T-helper 2 cell treated with Interferon-gamma antibody and Interleukin-4, amounts not matched to agents 100 ng/mL and 5 ng/mL, for 36 hours (primary cell): Measurements from ENCODE around the gene NKX3-2. TPM values are rescaled to one million over a fixed set of nuclear protein-coding genes. Genes with fewer than 3 reads are reported as not detected.

ENCODE experiments used
- intact Hi-C: fragments of 100-400 bp; cut with micrococcal nuclease; formaldehyde crosslinking; loops from one replicate; pipeline ENCODE4 v1.15.1; 2023
- total RNA-seq: library from RNA; stranded (reverse); gene quantifications from 2 replicates; pipeline ENCODE4 v1.2.3, GENCODE V29; 2022

Gene NKX3-2
- total RNA-seq, 1 donor from 2014 or later, result not detected

GRCh38 chr4:13546142-13546940 lies 2.0 kb upstream of the NKX3-2 start:
- intact Hi-C loops, result loop anchor here (2.0 kb wide), 1 partner anchor 62 kb away; the partner anchor contains the start of gene RAB28

DNA sequence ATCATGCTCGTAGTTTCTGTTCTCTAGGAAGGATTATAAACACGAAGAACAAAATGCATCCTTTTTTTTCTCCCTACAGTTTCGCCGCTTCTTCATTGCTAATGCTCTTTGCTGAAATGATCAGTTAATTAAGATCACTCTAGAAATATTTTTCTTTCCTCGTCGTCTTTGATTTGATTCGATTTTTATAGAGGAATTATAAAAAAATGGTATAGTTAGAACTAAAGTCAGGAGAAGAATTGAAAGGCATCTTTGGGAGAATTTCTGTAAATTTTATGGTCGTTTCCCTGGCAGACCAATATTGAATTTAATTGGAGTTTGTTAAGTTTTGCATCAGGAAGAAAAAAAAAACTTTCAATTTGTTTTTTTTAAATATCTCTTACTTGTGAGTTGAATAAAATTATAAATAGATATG lies 1.1 kb upstream of the NKX3-2 start:
- intact Hi-C loops, result loop anchor here (2.0 kb wide), 1 partner anchor 17 kb away; no protein-coding TSS in a partner anchor

- intact Hi-C loops, result loop anchor here (2.0 kb wide), 1 partner anchor 16 kb away; no protein-coding TSS in a partner anchor
Measured at GRCh38 chr4:13544606-13545393, 492 bp upstream of the NKX3-2 start.

- intact Hi-C loops, result no loop called here
Measured at GRCh38 chr4:13543032-13543838, 1.1 kb downstream of the NKX3-2 start.

GRCh38 chr4:13542577-13543031 lies 1.7 kb downstream of the NKX3-2 start:
- intact Hi-C loops, result no loop called here

- intact Hi-C loops, result no loop called here
Measured at GRCh38 chr4:13541720-13542576, 2.4 kb downstream of the NKX3-2 start.

DNA sequence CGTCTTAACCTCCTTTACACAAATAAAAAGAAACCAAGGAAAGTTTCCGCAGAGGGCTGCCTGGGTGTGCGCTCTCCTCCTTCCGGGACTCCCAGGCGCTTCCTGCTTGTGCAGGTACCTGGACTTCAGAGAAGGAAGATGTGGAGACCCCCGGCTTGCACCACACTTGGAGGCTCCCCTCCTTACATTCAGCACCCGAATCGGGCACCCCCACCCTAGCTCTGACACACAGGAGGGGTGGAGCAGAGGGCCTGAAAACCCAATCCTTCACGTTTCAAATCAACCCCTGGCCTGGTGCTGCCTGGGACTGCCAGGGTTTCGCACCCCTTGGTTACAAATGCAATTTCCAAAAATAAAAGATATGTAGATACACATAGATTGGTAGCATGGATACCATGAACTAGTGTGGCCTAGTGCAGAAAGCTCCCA lies 3.1 kb downstream of the NKX3-2 start:
- intact Hi-C loops, result no loop called here

- intact Hi-C loops, result no loop called here
Measured at GRCh38 chr4:13540446-13541175, 3.7 kb downstream of the NKX3-2 start.

DNA sequence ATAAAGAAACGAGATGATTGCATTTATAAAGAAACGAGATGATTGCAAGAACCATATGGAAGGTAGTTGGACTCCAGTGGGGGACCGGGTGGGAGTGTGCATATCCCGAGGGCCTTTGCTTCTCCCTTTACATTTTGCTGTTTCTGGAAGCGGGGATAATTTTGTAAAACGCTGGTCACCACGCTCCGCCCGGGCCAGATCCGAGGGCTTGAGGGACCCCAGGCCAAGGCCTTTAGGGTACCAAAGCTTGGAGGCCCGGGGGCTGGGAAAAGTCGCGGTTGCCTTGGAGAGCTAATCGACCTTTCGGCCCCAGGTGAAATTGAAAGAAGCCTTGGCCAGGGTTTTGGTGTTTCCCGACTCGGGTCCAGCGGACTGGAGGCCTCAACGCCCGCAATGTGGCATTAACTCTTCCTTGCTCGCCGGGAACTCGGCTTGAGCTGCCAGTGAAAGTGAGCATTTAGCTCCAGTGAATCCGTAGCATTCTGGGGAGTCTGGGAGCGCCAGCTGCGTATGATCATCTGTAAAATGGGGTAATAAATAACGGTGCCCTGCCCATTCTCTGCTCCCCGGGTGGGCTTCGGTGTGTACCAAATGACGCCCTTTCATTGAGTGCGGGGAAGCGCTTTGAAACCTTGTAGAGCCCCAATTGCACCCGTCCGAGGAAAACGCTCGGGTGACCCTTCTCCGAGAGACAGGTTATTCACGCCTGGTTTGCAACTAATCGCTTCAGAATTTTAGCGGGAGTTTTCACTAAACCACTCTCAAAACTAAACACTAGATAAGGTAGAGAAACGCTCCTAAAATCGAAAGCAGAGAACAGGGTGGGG lies 4.5 kb downstream of the NKX3-2 start:
- intact Hi-C loops, result no loop called here

DNA sequence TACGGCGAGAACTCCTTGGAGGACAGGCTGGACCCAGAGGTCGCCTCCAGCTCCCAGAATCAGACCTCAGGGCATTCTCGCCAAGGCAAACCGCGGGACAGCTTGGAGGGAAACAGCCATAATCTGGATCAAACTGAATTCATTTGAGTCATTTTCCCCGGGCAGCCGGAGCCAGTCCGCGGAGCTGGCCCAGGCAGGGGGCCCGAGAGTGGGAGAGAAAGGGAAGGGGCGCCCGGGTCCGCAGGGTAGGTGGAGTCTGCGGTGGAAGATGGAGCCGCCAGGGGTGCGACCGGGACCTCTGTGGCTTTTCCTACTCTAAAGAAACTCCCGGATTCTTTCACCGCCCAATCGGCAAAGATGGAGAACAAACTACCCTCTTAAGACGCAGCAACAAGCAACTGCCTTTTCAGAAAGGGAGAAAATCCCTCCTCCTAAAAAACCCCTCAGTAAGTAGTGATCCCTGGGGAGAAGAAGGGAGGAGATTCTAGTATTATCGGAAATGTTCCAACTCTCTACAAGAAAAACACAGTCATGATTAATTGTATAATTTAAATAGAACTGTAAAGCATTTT lies 5.2 kb downstream of the NKX3-2 start:
- intact Hi-C loops, result no loop called here

- intact Hi-C loops, result no loop called here
Measured at GRCh38 chr4:13538427-13538973, 5.8 kb downstream of the NKX3-2 start.

DNA sequence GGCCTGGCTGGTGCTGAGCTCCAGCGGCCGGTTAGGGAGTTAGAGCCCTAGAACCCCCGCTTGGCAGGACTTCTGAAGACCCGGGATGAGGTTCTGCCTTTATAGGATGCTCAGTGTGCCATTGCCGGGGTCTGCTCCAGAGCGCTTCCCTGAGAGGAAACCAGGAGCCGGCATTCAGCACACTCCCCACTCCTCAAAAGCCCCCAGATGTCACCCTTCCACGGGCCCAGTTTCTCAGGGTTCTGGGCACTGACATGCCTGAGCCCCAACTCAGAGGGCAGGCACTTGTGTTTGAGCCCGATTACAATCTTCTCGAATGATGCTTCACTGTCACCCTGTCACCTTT lies 6.5 kb downstream of the NKX3-2 start:
- intact Hi-C loops, result no loop called here

- intact Hi-C loops, result no loop called here
Measured at GRCh38 chr4:13537011-13537831, 7.1 kb downstream of the NKX3-2 start.

GRCh38 chr4:13536607-13537006 lies 7.7 kb downstream of the NKX3-2 start:
- intact Hi-C loops, result loop anchor here (1.0 kb wide), 1 partner anchor 8 kb away; no protein-coding TSS in a partner anchor

- intact Hi-C loops, result loop anchor here (1.0 kb wide), 1 partner anchor 8 kb away; no protein-coding TSS in a partner anchor
Measured at GRCh38 chr4:13535708-13536361, 8.5 kb downstream of the NKX3-2 start.

GRCh38 chr4:13535118-13535517 lies 9.2 kb downstream of the NKX3-2 start:
- intact Hi-C loops, result no loop called here
